ENCODE measurements around the gene RPS6KA2. TPM values are rescaled to one million over a fixed set of nuclear protein-coding genes. Genes with fewer than 3 reads are reported as not detected.

Gene RPS6KA2
- total RNA-seq, 1 experiment from 2014 or later: 12.3 TPM

- peak; percentile 24 for DNase-seq
- Histone ChIP-seq H3K56ac (ENCODE audit: insufficient read length, low read depth, low read length) (no peak overlapping the region), H2BK120ac (ENCODE audit: low read depth, low read length, poor library complexity, severe bottlenecking) (no peak overlapping the region), H3K9ac (ENCODE audit: extremely low read depth, insufficient read length, low read length) (no peak overlapping the region), H3K14ac (ENCODE audit: insufficient read depth, low read length) (no peak overlapping the region), H3K4ac (ENCODE audit: low read depth, low read length) (no peak overlapping the region), H4K91ac (ENCODE audit: insufficient read length, low read depth, low read length) (no peak overlapping the region), H2BK20ac (ENCODE audit: low read depth, low read length, poor library complexity, severe bottlenecking) (no peak overlapping the region), H3K79me1 (ENCODE audit: insufficient read depth, low read depth, low read length, poor library complexity, severe bottlenecking) (no peaks in the 10 kb centered on the region), H3K79me2 (ENCODE audit: insufficient read depth, low read length) (no peaks in the 10 kb centered on the region), H2BK12ac (ENCODE audit: insufficient read length, low read depth, low read length) (no peak overlapping the region), H3K27ac (ENCODE audit: insufficient read length, low read depth, low read length) (no peak overlapping the region), H3K23me2 (ENCODE audit: insufficient read length, low read depth, low read length, poor library complexity, severe bottlenecking) (no peaks in the 10 kb centered on the region), H3K4me1 (ENCODE audit: insufficient read depth, low read length) (peaks cover 3% of the 10 kb centered on the region; the same call in 1 of the 2 replicates), H4K20me1 (ENCODE audit: control insufficient read depth, insufficient read depth, insufficient read length) (no peaks in the 10 kb centered on the region), H3K4me2 (ENCODE audit: insufficient read depth, insufficient read length, low read length) (no peak overlapping the region), H3K18ac (ENCODE audit: insufficient read length, low read depth, low read length) (no peak overlapping the region), H4K5ac (ENCODE audit: insufficient read length, low read depth, low read length) (no peak overlapping the region), H2AK5ac (ENCODE audit: insufficient read length, low read length) (no peak overlapping the region), H3K27me3 (ENCODE audit: insufficient read depth, low read length) (no peaks in the 10 kb centered on the region), H4K8ac (replicated peaks; ENCODE audit: insufficient read length, low read depth, low read length) (no peak overlapping the region), H3T11ph (ENCODE audit: low read length) (no peak overlapping the region), H2BK5ac (ENCODE audit: insufficient read length, low read length) (no peak overlapping the region), H2AFZ (ENCODE audit: low read length) (no peak overlapping the region), H3K9me3 (ENCODE audit: control insufficient read depth, low read depth, low read length) (no peaks in the 10 kb centered on the region), H3K23ac (ENCODE audit: insufficient read length, low read depth, low read length) (no peak overlapping the region), H2BK15ac (ENCODE audit: low read depth, low read length) (no peak overlapping the region)
- Mint-ChIP-seq H3K36me3 (ENCODE audit: insufficient read depth in 1 of 3, low read depth in 3 of 3) (peaks cover 18 to 21% (median 20%) of the 10 kb centered on the region in 3 experiments), H3K27me3 (ENCODE audit: low read depth) (no peaks in the 10 kb centered on the region), H3K4me1 (peaks cover 7 to 10% of the 10 kb centered on the region in 2 experiments; a peak in 3 of 4 replicates), H3K27ac (no peak overlapping the region), H3K9me3 (peaks cover 18 to 24% of the 10 kb centered on the region in 2 experiments), H3K4me3 (no peak overlapping the region)
- TF ChIP-seq CTCF (conservative IDR thresholded peaks at IDR 0.05): no peak
- WGBS (ENCODE audit: extremely low coverage, insufficient read length, low lambda C conversion rate): no CpG with 5 or more reads among the region's 11 CpGs
Measured at GRCh38 chr6:166581091-166581511, 46.0 kb downstream of the RPS6KA2 start.
